ENCODE results near the gene CORO2B.

CORO2B gene

GRCh38 chr15:68625853-68626252 lies 47.1 kb downstream of the CORO2B start:
- no peak for TF ChIP-seq CTCF (IDR thresholded peaks at IDR 0.05)
- Mint-ChIP-seq H3K4me3 (no peak overlapping the region), H3K27ac (no peak overlapping the region), H3K27me3 (ENCODE audit: low read depth, poor library complexity) (peaks cover 17% of the 10 kb centered on the region), H3K9me3 (no peaks in the 10 kb centered on the region), H3K4me1 (peaks cover 16% of the 10 kb centered on the region), H3K36me3 (ENCODE audit: low read depth) (no peaks in the 10 kb centered on the region)
- no peak for DNase-seq

GRCh38 chr15:68626283-68626682 lies 47.5 kb downstream of the CORO2B start:
- H3K4me3 Mint-ChIP-seq: no peak overlapping the region
- H3K9me3 Mint-ChIP-seq: no peaks in the 10 kb centered on the region
- no peak for DNase-seq
- H3K36me3 Mint-ChIP-seq (ENCODE audit: low read depth): no peaks in the 10 kb centered on the region
- peaks cover 12% of the 10 kb centered on the region for H3K4me1 Mint-ChIP-seq
- no peak overlapping the region for H3K27ac Mint-ChIP-seq
- no peak for TF ChIP-seq CTCF (IDR thresholded peaks at IDR 0.05)
- peaks cover 16% of the 10 kb centered on the region for H3K27me3 Mint-ChIP-seq (ENCODE audit: low read depth, poor library complexity)

- H3K27ac Mint-ChIP-seq: no peak overlapping the region
- no peaks in the 10 kb centered on the region for H3K36me3 Mint-ChIP-seq (ENCODE audit: low read depth)
- H3K4me1 Mint-ChIP-seq: peaks cover 10% of the 10 kb centered on the region
- H3K4me3 Mint-ChIP-seq: no peak overlapping the region
- peaks cover 18% of the 10 kb centered on the region for H3K27me3 Mint-ChIP-seq (ENCODE audit: low read depth, poor library complexity)
- H3K9me3 Mint-ChIP-seq: no peaks in the 10 kb centered on the region
- TF ChIP-seq CTCF (IDR thresholded peaks at IDR 0.05): no peak
- no peak for DNase-seq
Observed at GRCh38 chr15:68626739-68627138, 47.9 kb downstream of the CORO2B start.

DNA sequence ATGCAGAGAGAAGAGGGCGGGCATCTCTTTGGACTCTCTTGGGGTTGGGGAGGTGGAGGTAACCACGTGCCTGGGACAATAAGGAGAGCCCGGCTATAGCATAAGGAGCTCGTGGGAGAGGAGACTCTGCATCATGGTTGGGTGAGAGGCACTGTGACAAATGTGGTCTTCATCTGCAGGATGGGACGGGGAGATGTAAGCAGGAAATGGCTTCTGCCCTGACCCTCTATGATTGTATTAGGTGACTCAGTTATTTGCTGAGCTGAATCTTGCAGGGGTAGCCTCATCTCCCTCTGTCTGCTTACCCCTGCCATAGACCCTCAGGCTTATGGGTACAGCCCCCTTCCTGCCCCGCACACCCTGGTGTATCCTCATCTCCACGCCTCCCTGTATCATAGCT lies 48.7 kb downstream of the CORO2B start:
- H3K9me3 Mint-ChIP-seq: no peaks in the 10 kb centered on the region
- no peak overlapping the region for H3K4me3 Mint-ChIP-seq
- H3K4me1 Mint-ChIP-seq: peaks cover 10% of the 10 kb centered on the region
- H3K27me3 Mint-ChIP-seq (ENCODE audit: low read depth, poor library complexity): peaks cover 19% of the 10 kb centered on the region
- no peak for TF ChIP-seq CTCF (IDR thresholded peaks at IDR 0.05)
- H3K27ac Mint-ChIP-seq: no peak overlapping the region
- no peaks in the 10 kb centered on the region for H3K36me3 Mint-ChIP-seq (ENCODE audit: low read depth)
- no peak for DNase-seq

GRCh38 chr15:68627995-68628394 lies 49.2 kb downstream of the CORO2B start:
- DNase-seq: no peak
- Mint-ChIP-seq H3K27me3 (ENCODE audit: low read depth, poor library complexity) (peaks cover 19% of the 10 kb centered on the region), H3K4me1 (peaks cover 13% of the 10 kb centered on the region), H3K9me3 (no peaks in the 10 kb centered on the region), H3K27ac (no peak overlapping the region), H3K36me3 (ENCODE audit: low read depth) (no peaks in the 10 kb centered on the region), H3K4me3 (no peak overlapping the region)
- no peak for TF ChIP-seq CTCF (IDR thresholded peaks at IDR 0.05)

DNA sequence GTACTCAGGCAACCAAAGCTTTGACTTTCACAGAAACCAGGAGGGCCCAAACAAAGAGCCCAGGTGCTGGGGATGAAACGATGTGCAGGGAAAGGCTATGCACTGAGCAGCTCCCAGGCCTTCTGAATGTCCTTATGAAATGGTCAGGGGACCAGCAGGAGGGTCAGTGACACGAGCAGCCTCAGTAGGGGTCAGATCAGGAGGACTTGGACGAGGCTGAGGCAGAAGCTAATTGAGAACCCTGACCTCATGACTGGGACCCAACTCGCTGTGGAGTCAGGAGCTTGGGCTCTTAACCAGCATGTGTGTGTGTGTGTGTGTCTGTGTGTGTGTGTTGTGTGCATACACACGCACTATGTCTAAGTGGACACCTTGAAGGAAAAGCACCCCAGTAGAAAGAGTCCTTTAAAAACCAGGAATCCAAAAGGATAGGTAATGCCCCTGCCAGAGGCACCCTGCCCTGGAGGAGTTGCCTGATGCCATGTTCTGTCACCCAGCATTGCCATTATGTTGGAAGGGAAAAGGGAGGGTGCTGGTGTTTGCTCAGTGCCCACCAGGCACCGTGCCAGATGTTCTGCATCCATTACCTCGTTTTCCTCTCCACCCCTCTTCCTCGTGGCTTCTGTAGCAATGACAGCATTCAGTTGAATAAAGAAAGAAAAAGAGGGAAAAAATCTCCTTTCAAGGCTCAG lies 50.9 kb downstream of the CORO2B start:
- H3K9me3 Mint-ChIP-seq: no peaks in the 10 kb centered on the region
- no peak for DNase-seq
- H3K4me3 Mint-ChIP-seq: no peak overlapping the region
- H3K36me3 Mint-ChIP-seq (ENCODE audit: low read depth): no peaks in the 10 kb centered on the region
- no peak overlapping the region for H3K27ac Mint-ChIP-seq
- peaks cover 22% of the 10 kb centered on the region for H3K4me1 Mint-ChIP-seq
- peaks cover 22% of the 10 kb centered on the region for H3K27me3 Mint-ChIP-seq (ENCODE audit: low read depth, poor library complexity)
- TF ChIP-seq CTCF (IDR thresholded peaks at IDR 0.05): no peak
